Spinal cord (tissue), 10 donors: Measurements from ENCODE around the gene MIF. TPM values are rescaled to one million over a fixed set of nuclear protein-coding genes. Genes with fewer than 3 reads are reported as not detected.

ENCODE experiments used
- DNase-seq, 6 donors: peaks; one replicate each; pipeline versions ENCODE4 v3.0.0 to v3.0.0-alpha.2; 2013 to 2015; ENCODE audit warnings: low spot score in 6 of 6, low read depth in 4 of 6
- H3K27ac ChIP-seq: one replicate; pipeline ENCODE4 v1.5.1; 2013; ENCODE audit warnings: low read depth, low read length, control low read depth
- H3K27me3 ChIP-seq: one replicate; pipeline ENCODE4 v1.6.1; 2013; ENCODE audit warnings: low read length; ENCODE audit not compliant: control insufficient read depth, insufficient read depth
- H3K36me3 ChIP-seq: one replicate; pipeline ENCODE4 v1.6.1; 2013; ENCODE audit warnings: low read length; ENCODE audit not compliant: control insufficient read depth, insufficient read depth
- H3K4me1 ChIP-seq: one replicate; pipeline ENCODE4 v1.6.1; 2013; ENCODE audit warnings: low read length; ENCODE audit not compliant: control insufficient read depth, insufficient read depth
- H3K4me3 ChIP-seq: one replicate; pipeline ENCODE4 v1.5.1; 2013; ENCODE audit warnings: low read depth, low read length, control low read depth
- H3K9me3 ChIP-seq: one replicate; pipeline ENCODE4 v1.6.1; 2013; ENCODE audit warnings: low read length; ENCODE audit not compliant: control insufficient read depth, insufficient read depth
- WGBS: methylation state at CpG from one replicate; pipeline ENCODE4 v1.1.5; 2013; ENCODE audit warnings: missing lambda C conversion rate; ENCODE audit not compliant: insufficient coverage; 5-methylcytosine and 5-hydroxymethylcytosine counted together
- long read RNA-seq, 4 donors: transcript quantifications; one replicate each; lab custom pipeline, GENCODE V29; 2026
- polyA plus RNA-seq, 2 donors: library from polyadenylated mRNA; unstranded; fragments of 120-200 nt; gene quantifications; one replicate each; pipeline ENCODE4 v1.2.1, GENCODE V29; 2013; ENCODE audit not compliant: insufficient read length in 2 of 2
- total RNA-seq, 2 donors: library from RNA; depleted of rRNA in 1 of 2; stranded (reverse); fragments of 120-200 nt in 1 of 2; fragments of >200 nt in 1 of 2; gene quantifications; one replicate each; pipeline versions ENCODE4 v1.2.3 to v1.2.4, GENCODE V29; 2013 to 2014
- donor health status: healthy.

Gene MIF
- total RNA-seq (100 to 1,000 TPM in 1 of 2 donors, 10 to 100 TPM in 1; 81.1 to 471 TPM), polyA plus RNA-seq (100 to 1,000 TPM; 412 to 473 TPM)
- long read RNA-seq, donor 1, transcript MIF-201 (3 exons, 939 nt): major isoform, 768 of 886 reads
- long read RNA-seq, donor 1, transcript MIF-203 (2 exons, 435 nt): minor isoform, 68 of 886 reads
- long read RNA-seq, donor 1, transcript MIF-202 (2 exons, 589 nt): minor isoform, 34 of 886 reads
- long read RNA-seq, donor 1, partial matches to known transcripts: 16 of 886 reads
- long read RNA-seq, donor 1, other reads (novel, unspliced or antisense): 0 of 886 reads
- long read RNA-seq, donor 2, transcript MIF-203 (2 exons, 435 nt): minor isoform, 33 of 397 reads
- long read RNA-seq, donor 2, transcript MIF-201 (3 exons, 939 nt): major isoform, 353 of 397 reads
- long read RNA-seq, donor 2, transcript MIF-202 (2 exons, 589 nt): minor isoform, 11 of 397 reads
- long read RNA-seq, donor 2, partial matches to known transcripts: 0 of 397 reads
- long read RNA-seq, donor 2, other reads (novel, unspliced or antisense): 0 of 397 reads
- long read RNA-seq, donor 3, transcript MIF-202 (2 exons, 589 nt): minor isoform, 17 of 370 reads
- long read RNA-seq, donor 3, transcript MIF-201 (3 exons, 939 nt): major isoform, 332 of 370 reads
- long read RNA-seq, donor 3, transcript MIF-203 (2 exons, 435 nt): minor isoform, 21 of 370 reads
- long read RNA-seq, donor 3, partial matches to known transcripts: 0 of 370 reads
- long read RNA-seq, donor 3, other reads (novel, unspliced or antisense): 0 of 370 reads
- long read RNA-seq, donor 4, transcript MIF-202 (2 exons, 589 nt): minor isoform, 21 of 1,076 reads
- long read RNA-seq, donor 4, transcript MIF-201 (3 exons, 939 nt): major isoform, 946 of 1,076 reads
- long read RNA-seq, donor 4, transcript MIF-203 (2 exons, 435 nt): minor isoform, 84 of 1,076 reads
- long read RNA-seq, donor 4, partial matches to known transcripts: 0 of 1,076 reads
- long read RNA-seq, donor 4, other reads (novel, unspliced or antisense): 25 of 1,076 reads

DNA sequence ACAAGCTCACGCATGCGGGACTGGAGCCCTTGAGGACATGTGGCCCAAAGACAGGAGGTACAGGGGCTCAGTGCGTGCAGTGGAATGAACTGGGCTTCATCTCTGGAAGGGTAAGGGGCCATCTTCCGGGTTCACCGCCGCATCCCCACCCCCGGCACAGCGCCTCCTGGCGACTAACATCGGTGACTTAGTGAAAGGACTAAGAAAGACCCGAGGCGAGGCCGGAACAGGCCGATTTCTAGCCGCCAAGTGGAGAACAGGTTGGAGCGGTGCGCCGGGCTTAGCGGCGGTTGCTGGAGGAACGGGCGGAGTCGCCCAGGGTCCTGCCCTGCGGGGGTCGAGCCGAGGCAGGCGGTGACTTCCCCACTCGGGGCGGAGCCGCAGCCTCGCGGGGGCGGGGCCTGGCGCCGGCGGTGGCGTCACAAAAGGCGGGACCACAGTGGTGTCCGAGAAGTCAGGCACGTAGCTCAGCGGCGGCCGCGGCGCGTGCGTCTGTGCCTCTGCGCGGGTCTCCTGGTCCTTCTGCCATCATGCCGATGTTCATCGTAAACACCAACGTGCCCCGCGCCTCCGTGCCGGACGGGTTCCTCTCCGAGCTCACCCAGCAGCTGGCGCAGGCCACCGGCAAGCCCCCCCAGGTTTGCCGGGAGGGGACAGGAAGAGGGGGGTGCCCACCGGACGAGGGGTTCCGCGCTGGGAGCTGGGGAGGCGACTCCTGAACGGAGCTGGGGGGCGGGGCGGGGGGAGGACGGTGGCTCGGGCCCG, at the start of gene MIF:
Gene MIF, plus strand, starts transcription at position 439 of the 765 bp plus-strand sequence. Its CDS starts 92 bp downstream, at position 531.
- peaks cover 34% of the 10 kb centered on the region for H3K36me3 ChIP-seq
- H3K27me3 ChIP-seq: no peaks in the 10 kb centered on the region
- H3K27ac ChIP-seq: peak within 1 kb of the TSS; percentile 86
- WGBS: under 1% methylated on average over 70 of the region's 72 CpGs
- peaks cover 31% of the 10 kb centered on the region for H3K4me1 ChIP-seq
- peak within 1 kb of the TSS; percentile 70 for H3K4me3 ChIP-seq
- no peaks in the 10 kb centered on the region for H3K9me3 ChIP-seq
- peak; percentile 81 to 98 (median 88) for DNase-seq

GRCh38 chr22:23844739-23845202, 49.4 kb upstream of the MIF start:
- peak overlapping the region; percentile 25 for H3K27ac ChIP-seq
- H3K27me3 ChIP-seq: no peaks in the 10 kb centered on the region
- H3K36me3 ChIP-seq: no peaks in the 10 kb centered on the region
- H3K4me1 ChIP-seq: peaks cover 57% of the 10 kb centered on the region
- 69% methylated on average over 8 of the region's 8 CpGs for WGBS
- no peak for DNase-seq
- no peaks in the 10 kb centered on the region for H3K9me3 ChIP-seq
- no peak overlapping the region for H3K4me3 ChIP-seq

DNA sequence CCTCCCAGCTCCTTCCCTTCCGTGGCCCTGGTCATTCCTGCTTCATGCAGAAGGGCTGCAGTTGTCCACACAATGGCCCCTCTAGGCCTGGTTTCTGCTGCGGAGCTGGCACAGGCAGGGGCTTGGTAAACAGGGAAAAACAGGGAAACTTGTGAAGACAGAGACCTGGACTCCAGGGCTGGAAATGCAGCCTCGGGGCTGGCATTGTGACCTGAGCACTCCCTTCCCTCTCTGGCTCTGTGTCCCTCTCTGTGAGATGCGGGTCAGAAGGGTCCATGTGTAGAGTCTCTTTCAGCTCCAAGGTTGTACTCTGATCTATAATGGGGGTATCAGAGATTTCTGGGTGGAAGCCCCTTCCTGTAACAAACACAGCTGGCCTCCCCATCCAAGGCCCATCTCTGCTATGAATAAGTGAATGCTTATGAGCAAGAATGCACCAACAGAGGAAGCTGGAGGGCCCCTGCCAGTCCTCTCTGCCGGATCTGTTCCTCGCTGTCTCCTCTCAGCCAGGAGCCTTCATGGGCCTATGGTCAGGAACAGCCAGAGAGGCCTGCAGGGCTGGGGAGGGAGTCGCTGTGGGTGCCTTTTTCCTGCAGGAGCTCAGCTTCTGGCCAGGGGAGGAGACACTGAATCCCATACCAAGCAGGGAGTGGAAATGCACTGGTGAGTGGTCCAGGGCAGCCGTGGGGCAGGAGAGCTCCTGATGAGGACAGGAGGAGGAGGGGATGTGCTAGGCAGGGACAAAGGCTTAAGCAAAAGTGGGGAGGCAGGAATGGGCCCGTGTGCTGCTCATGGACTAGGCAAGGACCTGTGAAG, 48.7 kb upstream of the MIF start:
- Histone ChIP-seq H3K27ac (no peak overlapping the region), H3K4me3 (no peak overlapping the region), H3K27me3 (no peaks in the 10 kb centered on the region), H3K4me1 (peaks cover 59% of the 10 kb centered on the region), H3K9me3 (no peaks in the 10 kb centered on the region), H3K36me3 (no peaks in the 10 kb centered on the region)
- WGBS: 77% methylated on average over 8 of the region's 9 CpGs
- DNase-seq: no peak

GRCh38 chr22:23846081-23846469, 48.1 kb upstream of the MIF start:
- 67% methylated on average over 4 of the region's 7 CpGs for WGBS
- Histone ChIP-seq H3K36me3 (no peaks in the 10 kb centered on the region), H3K27ac (no peak overlapping the region), H3K9me3 (no peaks in the 10 kb centered on the region), H3K4me3 (no peak overlapping the region), H3K27me3 (no peaks in the 10 kb centered on the region), H3K4me1 (peaks cover 59% of the 10 kb centered on the region)
- no peak for DNase-seq

DNA sequence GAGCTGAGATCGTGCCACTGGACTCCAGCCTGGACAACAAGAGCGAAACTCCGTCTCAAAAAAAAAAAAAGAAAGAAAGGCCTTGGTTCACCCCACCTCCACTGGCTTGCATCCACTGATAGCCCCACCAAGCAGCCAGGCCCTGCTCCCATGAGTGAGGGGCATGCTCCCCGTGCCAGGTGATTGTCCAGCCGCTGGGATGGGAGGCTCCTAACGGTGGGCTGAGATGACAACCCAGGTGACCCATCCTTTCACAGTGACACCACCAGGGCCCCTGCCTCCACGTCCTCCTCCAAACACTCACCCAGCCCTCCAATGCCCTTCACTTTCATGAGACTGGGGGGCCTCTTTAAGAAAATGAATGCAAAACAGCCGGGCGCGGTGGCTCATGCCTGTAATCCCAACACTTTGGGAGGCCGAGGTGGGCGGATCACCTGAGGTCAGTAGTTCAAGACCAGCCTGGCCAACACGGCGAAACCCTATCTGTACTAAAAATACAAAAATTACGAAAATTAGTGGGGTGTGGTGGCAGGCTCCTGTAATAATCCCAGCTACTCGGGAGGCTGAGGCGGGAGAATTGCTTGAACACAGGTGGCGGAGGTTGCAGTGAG, 46.8 kb upstream of the MIF start:
- Histone ChIP-seq H3K27ac (no peak overlapping the region), H3K36me3 (no peaks in the 10 kb centered on the region), H3K27me3 (no peaks in the 10 kb centered on the region), H3K9me3 (no peaks in the 10 kb centered on the region), H3K4me1 (peaks cover 47% of the 10 kb centered on the region), H3K4me3 (no peak overlapping the region)
- DNase-seq: no peak
- WGBS: 86% methylated on average over 10 of the region's 18 CpGs

- H3K27ac ChIP-seq: no peak overlapping the region
- 80% methylated on average over 21 of the region's 24 CpGs for WGBS
Measured at GRCh38 chr22:23847991-23848864, 46.0 kb upstream of the MIF start.

GRCh38 chr22:23849009-23850006, 44.9 kb upstream of the MIF start:
- Histone ChIP-seq H3K27me3 (no peaks in the 10 kb centered on the region), H3K36me3 (no peaks in the 10 kb centered on the region), H3K4me1 (peaks cover 45% of the 10 kb centered on the region), H3K4me3 (peak overlapping the region; percentile 18), H3K27ac (no peak overlapping the region), H3K9me3 (no peaks in the 10 kb centered on the region)
- peak in 5 of 6 donors; percentile 43 to 90 (median 60) for DNase-seq
- WGBS: 24% methylated on average over 51 of the region's 62 CpGs

More at GRCh38 chr22:23847991-23848864, 46.0 kb upstream of the MIF start:
- Histone ChIP-seq H3K36me3 (no peaks in the 10 kb centered on the region), H3K4me1 (peaks cover 47% of the 10 kb centered on the region), H3K4me3 (no peak overlapping the region), H3K27me3 (no peaks in the 10 kb centered on the region), H3K9me3 (no peaks in the 10 kb centered on the region)
- DNase-seq: peak in 1 of 6 donors; percentile 59
